ENCODE measurements around the gene CCDC158.
"Not testable (repeated sequence)": the region's sequence is repeated elsewhere in the genome, so short reads cannot be mapped to it uniquely, and the experiment has no call there.

The CCDC158 gene

GRCh38 chr4:76458825-76459224 lies 37.9 kb upstream of the CCDC158 start:
- H3K4me3 ChIP-seq (replicated peaks; ENCODE audit: low read depth, low read length): no peak overlapping the region

GRCh38 chr4:76458297-76458696 lies 37.4 kb upstream of the CCDC158 start:
- no peaks in the 10 kb centered on the region for H3K36me3 ChIP-seq (ENCODE audit: control insufficient read depth, insufficient read depth, low read length)
- DNase-seq (ENCODE audit: extremely low read depth, insufficient read length): no peak
- TF ChIP-seq, protein P1, sequence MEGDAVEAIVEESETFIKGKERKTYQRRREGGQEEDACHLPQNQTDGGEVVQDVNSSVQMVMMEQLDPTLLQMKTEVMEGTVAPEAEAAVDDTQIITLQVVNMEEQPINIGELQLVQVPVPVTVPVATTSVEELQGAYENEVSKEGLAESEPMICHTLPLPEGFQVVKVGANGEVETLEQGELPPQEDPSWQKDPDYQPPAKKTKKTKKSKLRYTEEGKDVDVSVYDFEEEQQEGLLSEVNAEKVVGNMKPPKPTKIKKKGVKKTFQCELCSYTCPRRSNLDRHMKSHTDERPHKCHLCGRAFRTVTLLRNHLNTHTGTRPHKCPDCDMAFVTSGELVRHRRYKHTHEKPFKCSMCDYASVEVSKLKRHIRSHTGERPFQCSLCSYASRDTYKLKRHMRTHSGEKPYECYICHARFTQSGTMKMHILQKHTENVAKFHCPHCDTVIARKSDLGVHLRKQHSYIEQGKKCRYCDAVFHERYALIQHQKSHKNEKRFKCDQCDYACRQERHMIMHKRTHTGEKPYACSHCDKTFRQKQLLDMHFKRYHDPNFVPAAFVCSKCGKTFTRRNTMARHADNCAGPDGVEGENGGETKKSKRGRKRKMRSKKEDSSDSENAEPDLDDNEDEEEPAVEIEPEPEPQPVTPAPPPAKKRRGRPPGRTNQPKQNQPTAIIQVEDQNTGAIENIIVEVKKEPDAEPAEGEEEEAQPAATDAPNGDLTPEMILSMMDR (IDR thresholded peaks at IDR 0.05; ENCODE audit: insufficient read depth, low read length, poor library complexity, severe bottlenecking): no peak
- no peaks in the 10 kb centered on the region for H3K27me3 ChIP-seq (replicated peaks; ENCODE audit: control insufficient read depth, insufficient read depth, low read length)
- H3K4me3 ChIP-seq (replicated peaks; ENCODE audit: low read depth, low read length): no peak overlapping the region

More at GRCh38 chr4:76458825-76459224, 37.9 kb upstream of the CCDC158 start:
- DNase-seq (ENCODE audit: extremely low read depth, insufficient read length): no peak
- Histone ChIP-seq H3K36me3 (ENCODE audit: control insufficient read depth, insufficient read depth, low read length) (no peaks in the 10 kb centered on the region), H3K27me3 (replicated peaks; ENCODE audit: control insufficient read depth, insufficient read depth, low read length) (no peaks in the 10 kb centered on the region)
- TF ChIP-seq, protein P1 (IDR thresholded peaks at IDR 0.05; ENCODE audit: insufficient read depth, low read length, poor library complexity, severe bottlenecking): no peak

DNA sequence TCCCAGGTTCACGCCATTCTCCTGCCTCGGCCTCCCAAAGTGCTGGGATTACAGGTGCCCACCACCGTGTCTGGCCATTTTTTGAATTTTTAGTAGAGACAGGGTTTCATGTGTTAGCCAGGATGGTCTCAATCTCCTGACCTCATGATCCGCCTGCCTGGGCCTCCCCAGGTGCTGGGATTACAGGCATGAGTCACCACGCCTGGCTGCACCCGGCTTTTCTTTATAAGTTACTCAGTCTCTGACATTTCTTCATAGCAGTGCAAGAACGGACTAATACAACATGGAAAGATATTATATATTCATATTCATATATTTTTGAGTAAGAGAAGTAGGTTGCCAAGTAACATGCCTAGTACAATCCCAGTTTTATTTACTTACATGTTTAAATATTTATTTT lies 36.9 kb upstream of the CCDC158 start:
- DNase-seq (ENCODE audit: extremely low read depth, insufficient read length): no peak
- H3K27me3 ChIP-seq (replicated peaks; ENCODE audit: control insufficient read depth, insufficient read depth, low read length): no peaks in the 10 kb centered on the region
- H3K4me3 ChIP-seq (replicated peaks; ENCODE audit: low read depth, low read length): no peak overlapping the region
- no peaks in the 10 kb centered on the region for H3K36me3 ChIP-seq (ENCODE audit: control insufficient read depth, insufficient read depth, low read length)
- TF ChIP-seq, protein P1 (IDR thresholded peaks at IDR 0.05; ENCODE audit: insufficient read depth, low read length, poor library complexity, severe bottlenecking): no peak

DNA sequence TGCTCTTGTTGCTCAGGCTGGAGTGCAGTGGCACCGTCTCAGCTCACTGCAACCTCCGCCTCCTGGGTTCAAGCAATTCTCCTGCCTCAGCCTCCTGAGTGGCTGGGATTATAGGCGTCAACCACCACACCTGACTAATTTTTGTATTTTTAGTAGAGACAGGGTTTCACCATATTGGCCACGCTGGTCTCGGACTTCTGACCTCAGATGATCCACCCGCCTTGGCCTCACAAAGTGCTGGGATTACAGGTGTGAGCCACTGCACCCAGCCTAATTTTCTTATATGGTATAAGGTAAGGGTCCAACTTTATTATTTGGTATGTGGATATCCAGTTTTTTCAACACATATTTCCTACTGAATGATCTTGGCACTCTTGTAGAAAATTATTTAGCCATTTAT lies 33.1 kb upstream of the CCDC158 start:
- H3K36me3 ChIP-seq (ENCODE audit: control insufficient read depth, insufficient read depth, low read length); DNase-seq (ENCODE audit: extremely low read depth, insufficient read length); H3K4me3 ChIP-seq (replicated peaks; ENCODE audit: low read depth, low read length); H3K27me3 ChIP-seq (replicated peaks; ENCODE audit: control insufficient read depth, insufficient read depth, low read length): not testable (repeated sequence)

- TF ChIP-seq, protein P1 (IDR thresholded peaks at IDR 0.05; ENCODE audit: insufficient read depth, low read length, poor library complexity, severe bottlenecking): no peak
- Histone ChIP-seq H3K4me3 (replicated peaks; ENCODE audit: low read depth, low read length) (no peak overlapping the region), H3K27me3 (replicated peaks; ENCODE audit: control insufficient read depth, insufficient read depth, low read length) (no peaks in the 10 kb centered on the region; the same call in 1 of the 2 replicates), H3K36me3 (ENCODE audit: control insufficient read depth, insufficient read depth, low read length) (no peaks in the 10 kb centered on the region)
- DNase-seq (ENCODE audit: extremely low read depth, insufficient read length): no peak
Measured at GRCh38 chr4:76453232-76453631, 32.3 kb upstream of the CCDC158 start.

- no peak overlapping the region for H3K4me3 ChIP-seq (replicated peaks; ENCODE audit: low read depth, low read length)
- no peaks in the 10 kb centered on the region; the same call in 1 of the 2 replicates for H3K27me3 ChIP-seq (replicated peaks; ENCODE audit: control insufficient read depth, insufficient read depth, low read length)
- H3K36me3 ChIP-seq (ENCODE audit: control insufficient read depth, insufficient read depth, low read length): no peaks in the 10 kb centered on the region
- no peak for DNase-seq (ENCODE audit: extremely low read depth, insufficient read length)
- TF ChIP-seq, protein P1 (IDR thresholded peaks at IDR 0.05; ENCODE audit: insufficient read depth, low read length, poor library complexity, severe bottlenecking): no peak
Measured at GRCh38 chr4:76449833-76450232, 28.9 kb upstream of the CCDC158 start.
